Endothelial cell of umbilical vein (primary cell): Measurements from ENCODE around the gene ESF1.

Experiments
- CTCF ChIP-seq, 2 donors: IDR thresholded peaks; 1 replicate in 1 of 2; 2 replicates in 1 of 2; pipeline ENCODE4 v1.5.1; 2011; ENCODE audit warnings: low read length in 2 of 2, mild to moderate bottlenecking in 2 of 2, moderate library complexity in 2 of 2, control low read depth in 1 of 2, inconsistent platforms in 1 of 2, low read depth in 1 of 2; ENCODE audit not compliant: insufficient read depth in 1 of 2; ENCODE audit errors: extremely low read depth in 1 of 2
- EZH2 ChIP-seq: IDR thresholded peaks from 2 replicates; pipeline ENCODE4 v1.6.1; 2012; ENCODE audit warnings: borderline replicate concordance, low read depth, mild to moderate bottlenecking, moderate library complexity, low read length, inconsistent platforms; ENCODE audit not compliant: severe bottlenecking
- FOS ChIP-seq: IDR thresholded peaks from 2 replicates; pipeline ENCODE4 v1.6.1; 2011; ENCODE audit warnings: mild to moderate bottlenecking, low read length, moderate library complexity, borderline replicate concordance; ENCODE audit not compliant: insufficient read depth
- GATA2 ChIP-seq: IDR thresholded peaks from 2 replicates; pipeline ENCODE4 v1.7.0; 2011; ENCODE audit warnings: low read depth, mild to moderate bottlenecking, moderate library complexity, mixed read lengths, low read length; ENCODE audit not compliant: insufficient read length, insufficient read depth
- JUN ChIP-seq: IDR thresholded peaks from 2 replicates; pipeline ENCODE4 v1.6.1; 2011; ENCODE audit warnings: borderline replicate concordance, low read depth; ENCODE audit not compliant: insufficient read length, insufficient read depth
- MAX ChIP-seq: IDR thresholded peaks from 2 replicates; pipeline ENCODE4 v1.6.1; 2011; ENCODE audit not compliant: insufficient read depth, insufficient read length
- MYC ChIP-seq: IDR thresholded peaks from one replicate; pipeline ENCODE4 v1.6.1; 2011; ENCODE audit warnings: mild to moderate bottlenecking, low read depth, low read length
- POLR2A ChIP-seq: IDR thresholded peaks from 2 replicates; pipeline ENCODE4 v1.6.1; 2012; ENCODE audit warnings: low read depth, mild to moderate bottlenecking, control low read depth, low read length
- POLR2AphosphoS5 ChIP-seq: IDR thresholded peaks from 2 replicates; pipeline ENCODE4 v1.6.1; 2012; ENCODE audit warnings: low read depth, mild to moderate bottlenecking, control low read depth, low read length, moderate library complexity; ENCODE audit not compliant: insufficient read depth

DNA sequence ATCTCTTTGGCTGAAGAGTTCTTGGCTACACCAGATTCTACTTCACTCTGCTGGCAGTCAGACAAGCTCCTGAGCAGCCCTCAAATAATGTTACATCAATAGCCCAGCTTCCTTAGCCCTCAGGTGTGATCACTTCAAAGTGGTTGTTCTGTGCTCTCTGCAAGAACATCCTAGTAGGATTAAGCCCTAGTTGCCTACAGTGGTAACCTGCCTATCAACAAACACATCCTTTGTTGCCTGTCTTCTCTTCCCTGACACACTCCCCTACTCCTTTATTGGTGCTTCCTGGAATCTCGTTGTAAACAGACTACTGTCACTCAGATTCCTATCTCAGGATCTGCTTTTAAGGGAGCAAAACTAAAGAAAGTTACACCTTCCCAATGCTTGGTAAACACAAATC lies 100.9 kb downstream of the ESF1 start:
- TF ChIP-seq POLR2A (no peak), EZH2 (no peak), CTCF (IDR thresholded peaks at IDR 0.05; ENCODE audit: extremely low read depth in 1 of 2, insufficient read depth in 1 of 2, low read depth in 1 of 2, low read length in 2 of 2) (no peak), POLR2AphosphoS5 (no peak), JUN (no peak), MYC (no peak), MAX (no peak), GATA2 (no peak), FOS (no peak)
